Tibial nerve (tissue), 4 donors: ENCODE results near the gene KDM4C.
A peak's percentile ranks its signal among the peaks of the same experiment; 100 is the strongest.

Experiments
- EP300 ChIP-seq, 2 donors: sonication (generic); formaldehyde crosslinking; IDR thresholded peaks; one replicate each; pipeline ENCODE4 v1.6.1; 2017; ENCODE audit warnings: antibody characterized with exemption in 2 of 2, mild to moderate bottlenecking in 1 of 2
- POLR2A ChIP-seq, 2 donors: fragments of 450-650 bp; IDR thresholded peaks; one replicate each; pipeline ENCODE4 v1.6.1; 2017; ENCODE audit warnings: antibody characterized with exemption in 2 of 2, mild to moderate bottlenecking in 2 of 2, moderate library complexity in 2 of 2
- TF ChIP-seq, protein P1 (sequence below), 5 experiments: fragments of 200-600 bp in 3 of 5; fragments of 450-650 bp in 2 of 5; sonication (generic) in 3 of 5; IDR thresholded peaks; one replicate each; pipeline ENCODE4 v1.5.1; 2016 to 2019; ENCODE audit warnings: antibody characterized with exemption in 5 of 5, mild to moderate bottlenecking in 3 of 5, moderate library complexity in 2 of 5

DNA sequence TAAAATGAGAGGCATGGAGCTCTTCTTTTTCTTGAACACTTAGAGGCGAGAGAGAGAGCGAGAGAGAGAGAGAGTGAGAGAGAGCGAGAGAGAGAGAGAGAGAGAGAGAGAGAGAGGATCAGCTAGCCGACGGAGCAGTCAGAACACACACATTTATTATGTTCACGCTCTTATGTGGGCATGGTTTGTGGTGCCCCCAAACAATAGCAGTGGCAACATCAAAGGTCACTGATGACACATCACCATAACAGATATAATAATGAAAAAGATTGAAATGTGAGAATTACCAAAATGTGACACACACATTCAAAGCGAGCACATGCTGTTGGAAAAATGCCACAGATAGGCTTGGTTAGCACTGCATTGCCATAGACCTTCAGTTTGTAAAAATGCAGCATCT, 116.1 kb downstream of the KDM4C start:
- no peak for TF ChIP-seq EP300 (IDR thresholded peaks at IDR 0.05)
- TF ChIP-seq, protein P1, sequence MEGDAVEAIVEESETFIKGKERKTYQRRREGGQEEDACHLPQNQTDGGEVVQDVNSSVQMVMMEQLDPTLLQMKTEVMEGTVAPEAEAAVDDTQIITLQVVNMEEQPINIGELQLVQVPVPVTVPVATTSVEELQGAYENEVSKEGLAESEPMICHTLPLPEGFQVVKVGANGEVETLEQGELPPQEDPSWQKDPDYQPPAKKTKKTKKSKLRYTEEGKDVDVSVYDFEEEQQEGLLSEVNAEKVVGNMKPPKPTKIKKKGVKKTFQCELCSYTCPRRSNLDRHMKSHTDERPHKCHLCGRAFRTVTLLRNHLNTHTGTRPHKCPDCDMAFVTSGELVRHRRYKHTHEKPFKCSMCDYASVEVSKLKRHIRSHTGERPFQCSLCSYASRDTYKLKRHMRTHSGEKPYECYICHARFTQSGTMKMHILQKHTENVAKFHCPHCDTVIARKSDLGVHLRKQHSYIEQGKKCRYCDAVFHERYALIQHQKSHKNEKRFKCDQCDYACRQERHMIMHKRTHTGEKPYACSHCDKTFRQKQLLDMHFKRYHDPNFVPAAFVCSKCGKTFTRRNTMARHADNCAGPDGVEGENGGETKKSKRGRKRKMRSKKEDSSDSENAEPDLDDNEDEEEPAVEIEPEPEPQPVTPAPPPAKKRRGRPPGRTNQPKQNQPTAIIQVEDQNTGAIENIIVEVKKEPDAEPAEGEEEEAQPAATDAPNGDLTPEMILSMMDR (IDR thresholded peaks at IDR 0.05) = peak in 3 of 5 experiments; percentile 9 to 89 (median 47)
- no peak for TF ChIP-seq POLR2A (IDR thresholded peaks at IDR 0.05)
